ENCODE data around the gene ZNF850. TPM values are rescaled to one million over a fixed set of nuclear protein-coding genes. Genes with fewer than 3 reads are reported as not detected.
A peak's percentile ranks its signal among the peaks of the same experiment; 100 is the strongest.

The ZNF850 gene
- total and polyA plus RNA-seq, 2 donors from 2014 or later = 0.09 to 4.2 TPM

GRCh38 chr19:36686365-36687213 lies 86.0 kb downstream of the ZNF850 start:
- no peak for FAIRE-seq
- H3K36me3 ChIP-seq (ENCODE audit: control insufficient read depth in 2 of 3, insufficient read depth in 3 of 3, low read length in 3 of 3) = peaks cover 3 to 7% (median 4%) of the 10 kb centered on the region in 3 donors
- intact Hi-C loops (cut with DNase I) = no loop called here
- peak in 3 of 5 donors; percentile 11 to 72 (median 39) for DNase-seq
- H3K27me3 ChIP-seq (ENCODE audit: control insufficient read depth, insufficient read depth, low read length) = no peaks in the 10 kb centered on the region
- TF ChIP-seq, protein P1, sequence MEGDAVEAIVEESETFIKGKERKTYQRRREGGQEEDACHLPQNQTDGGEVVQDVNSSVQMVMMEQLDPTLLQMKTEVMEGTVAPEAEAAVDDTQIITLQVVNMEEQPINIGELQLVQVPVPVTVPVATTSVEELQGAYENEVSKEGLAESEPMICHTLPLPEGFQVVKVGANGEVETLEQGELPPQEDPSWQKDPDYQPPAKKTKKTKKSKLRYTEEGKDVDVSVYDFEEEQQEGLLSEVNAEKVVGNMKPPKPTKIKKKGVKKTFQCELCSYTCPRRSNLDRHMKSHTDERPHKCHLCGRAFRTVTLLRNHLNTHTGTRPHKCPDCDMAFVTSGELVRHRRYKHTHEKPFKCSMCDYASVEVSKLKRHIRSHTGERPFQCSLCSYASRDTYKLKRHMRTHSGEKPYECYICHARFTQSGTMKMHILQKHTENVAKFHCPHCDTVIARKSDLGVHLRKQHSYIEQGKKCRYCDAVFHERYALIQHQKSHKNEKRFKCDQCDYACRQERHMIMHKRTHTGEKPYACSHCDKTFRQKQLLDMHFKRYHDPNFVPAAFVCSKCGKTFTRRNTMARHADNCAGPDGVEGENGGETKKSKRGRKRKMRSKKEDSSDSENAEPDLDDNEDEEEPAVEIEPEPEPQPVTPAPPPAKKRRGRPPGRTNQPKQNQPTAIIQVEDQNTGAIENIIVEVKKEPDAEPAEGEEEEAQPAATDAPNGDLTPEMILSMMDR (IDR thresholded peaks at IDR 0.05; ENCODE audit: borderline replicate concordance, extremely low read depth, insufficient read depth) = no peak
- no peak overlapping the region for H3K27ac ChIP-seq (ENCODE audit: low read depth in 2 of 2, low read length in 2 of 2)
- H3K9me3 ChIP-seq (ENCODE audit: control insufficient read depth in 2 of 3, insufficient read depth in 1 of 3, low read length in 3 of 3) = no peaks in the 10 kb centered on the region
- H3K4me1 ChIP-seq (ENCODE audit: control insufficient read depth in 2 of 3, insufficient read depth in 2 of 3, low read depth in 1 of 3, low read length in 3 of 3) = peaks cover 0 to 12% (median 6%) of the 10 kb centered on the region in 3 donors
- H3K9ac ChIP-seq (ENCODE audit: low read length in 3 of 3) = peak overlapping the region; percentile 75 to 97 (median 79)
- peak overlapping the region; percentile 96 to 99 (median 96) for H3K4me3 ChIP-seq (ENCODE audit: low read length in 3 of 3)

GRCh38 chr19:36685835-36686234 lies 86.8 kb downstream of the ZNF850 start:
- Histone ChIP-seq H3K27ac (ENCODE audit: low read depth in 2 of 2, low read length in 2 of 2) (no peak overlapping the region), H3K4me1 (ENCODE audit: control insufficient read depth in 2 of 3, insufficient read depth in 2 of 3, low read depth in 1 of 3, low read length in 3 of 3) (peaks cover 0 to 12% (median 6%) of the 10 kb centered on the region in 3 donors), H3K9ac (ENCODE audit: low read length in 3 of 3) (no peak overlapping the region), H3K4me3 (ENCODE audit: low read length in 3 of 3) (peak overlapping the region in 1 of 3 donors; percentile 96), H3K27me3 (ENCODE audit: control insufficient read depth, insufficient read depth, low read length) (no peaks in the 10 kb centered on the region), H3K9me3 (ENCODE audit: control insufficient read depth in 2 of 3, insufficient read depth in 1 of 3, low read length in 3 of 3) (no peaks in the 10 kb centered on the region), H3K36me3 (ENCODE audit: control insufficient read depth in 2 of 3, insufficient read depth in 3 of 3, low read length in 3 of 3) (peaks cover 0 to 2% (median 2%) of the 10 kb centered on the region in 3 donors)
- TF ChIP-seq, protein P1 (IDR thresholded peaks at IDR 0.05; ENCODE audit: borderline replicate concordance, extremely low read depth, insufficient read depth) = no peak
- intact Hi-C loops (cut with DNase I) = no loop called here
- DNase-seq = no peak
- FAIRE-seq = no peak

- no peak overlapping the region for H3K27ac ChIP-seq (ENCODE audit: low read depth in 2 of 2, low read length in 2 of 2)
- H3K4me1 ChIP-seq (ENCODE audit: control insufficient read depth in 2 of 3, insufficient read depth in 2 of 3, low read depth in 1 of 3, low read length in 3 of 3) = no peaks in the 10 kb centered on the region
- TF ChIP-seq, protein P1 (IDR thresholded peaks at IDR 0.05; ENCODE audit: borderline replicate concordance, extremely low read depth, insufficient read depth) = no peak
- FAIRE-seq (no peak), DNase-seq (no peak)
- peaks cover 0 to 3% (median 0%) of the 10 kb centered on the region in 3 donors for H3K9me3 ChIP-seq (ENCODE audit: control insufficient read depth in 2 of 3, insufficient read depth in 1 of 3, low read length in 3 of 3)
- H3K27me3 ChIP-seq (ENCODE audit: control insufficient read depth, insufficient read depth, low read length) = no peaks in the 10 kb centered on the region
- H3K9ac ChIP-seq (ENCODE audit: low read length in 3 of 3) = no peak overlapping the region
- intact Hi-C loops (cut with DNase I) = no loop called here
- H3K36me3 ChIP-seq (ENCODE audit: control insufficient read depth in 2 of 3, insufficient read depth in 3 of 3, low read length in 3 of 3) = peaks cover 0 to 12% (median 0%) of the 10 kb centered on the region in 3 donors
- no peak overlapping the region for H3K4me3 ChIP-seq (ENCODE audit: low read length in 3 of 3)
Measured at GRCh38 chr19:36679455-36679854, 93.2 kb downstream of the ZNF850 start.
